GM12878 (cell line): Measurements from ENCODE around the gene AP2S1. TPM values are rescaled to one million over a fixed set of nuclear protein-coding genes. Genes with fewer than 3 reads are reported as not detected.

Source experiments
- CREM ChIP-seq: IDR thresholded peaks from 2 replicates; pipeline ENCODE4 v1.6.1; 2014; ENCODE audit warnings: antibody characterized with exemption, low read depth
- HDGF ChIP-seq: fragments of 450-650 bp; IDR thresholded peaks from 2 replicates; pipeline ENCODE4 v1.6.1; 2016; ENCODE audit warnings: antibody characterized with exemption
- KAT2A ChIP-seq: conservative IDR thresholded peaks from 2 replicates; pipeline ENCODE4 v1.6.1; 2011; ENCODE audit warnings: low read depth, low read length; ENCODE audit not compliant: control insufficient read depth
- NBN ChIP-seq: fragments of 450-650 bp; IDR thresholded peaks from 2 replicates; pipeline ENCODE4 v1.6.1; 2016
- NFXL1 ChIP-seq: fragments of 450-650 bp; IDR thresholded peaks from 2 replicates; pipeline ENCODE4 v1.6.1; 2017; ENCODE audit warnings: antibody characterized with exemption, mild to moderate bottlenecking, borderline replicate concordance
- PAX8 ChIP-seq: fragments of 450-650 bp; IDR thresholded peaks from 2 replicates; pipeline ENCODE4 v1.6.1; 2017; ENCODE audit warnings: mild to moderate bottlenecking, moderate library complexity
- POLR2AphosphoS2 ChIP-seq: IDR thresholded peaks from 2 replicates; pipeline ENCODE4 v1.6.1; 2011; ENCODE audit warnings: low read depth, mild to moderate bottlenecking, low read length, improper control_type of control experiment, moderate library complexity
- RELA ChIP-seq: fragments of 450-650 bp; IDR thresholded peaks from 2 replicates; pipeline ENCODE4 v1.8.0; 2014; ENCODE audit warnings: borderline replicate concordance; ENCODE audit not compliant: partially characterized antibody
- RUNX3 ChIP-seq: IDR thresholded peaks from 2 replicates; pipeline ENCODE4 v1.6.1; 2012; ENCODE audit warnings: low read length, inconsistent platforms
- SIN3A ChIP-seq: IDR thresholded peaks from 2 replicates; pipeline ENCODE4 v1.6.1; 2012; ENCODE audit warnings: low read depth, low read length, improper control_type of control experiment
- SMARCA5 ChIP-seq: fragments of 450-650 bp; IDR thresholded peaks from 2 replicates; pipeline ENCODE4 v1.6.1; 2017; ENCODE audit warnings: mild to moderate bottlenecking
- SMC3 ChIP-seq: IDR thresholded peaks from 2 replicates; pipeline ENCODE4 v1.6.1; 2011; ENCODE audit warnings: low read length, improper control_type of control experiment, borderline replicate concordance
- TCF12 ChIP-seq: IDR thresholded peaks from 2 replicates; pipeline ENCODE4 v1.6.1; 2011; ENCODE audit warnings: low read depth, mild to moderate bottlenecking, low read length
- ZSCAN29 ChIP-seq: fragments of 450-650 bp; IDR thresholded peaks from 2 replicates; pipeline ENCODE4 v1.6.1; 2017; ENCODE audit warnings: mild to moderate bottlenecking, moderate library complexity
- polyA plus RNA-seq, 11 experiments: library from polyadenylated mRNA; depleted of rRNA in 4 of 11; unstranded in 6 of 11; stranded (reverse) in 5 of 11; fragments of >200 nt; fragmentation: Nextera tagmentation in 4 of 11; fragmentation: Illumina TruSeq in 1 of 11; extraction: Ambion mirVana in 4 of 11; extraction: Trizol in 1 of 11; gene quantifications; 1 replicate in 1 of 11; 2 replicates in 10 of 11; pipeline versions ENCODE4 v1.2.1 to v1.2.3, GENCODE V29; 2011 to 2016; ENCODE audit warnings: inconsistent platforms in 2 of 11, missing spikeins in 2 of 11, low read depth in 1 of 11
- total RNA-seq, 4 experiments: library from RNA; depleted of rRNA in 3 of 4; stranded (reverse); fragments of >200 nt in 3 of 4; fragmentation: Illumina TruSeq in 1 of 4; extraction: Trizol in 1 of 4; gene quantifications; 2 replicates each; pipeline versions ENCODE4 v1.2.1 to v1.2.3, GENCODE V29; 2013 to 2021
- TF ChIP-seq, protein P1 (sequence below): fragments of 450-650 bp; IDR thresholded peaks from 2 replicates; pipeline ENCODE4 v1.6.1; 2016; ENCODE audit warnings: mild to moderate bottlenecking
- TF ChIP-seq, protein P2 (sequence below): fragments of 450-650 bp; formaldehyde crosslinking; IDR thresholded peaks from 2 replicates; pipeline ENCODE4 v1.4.0; 2022; ENCODE audit warnings: mild to moderate bottlenecking, moderate library complexity
- TF ChIP-seq, protein P3 (sequence below): fragments of 450-650 bp; IDR thresholded peaks from 2 replicates; pipeline ENCODE4 v1.6.1; 2017; ENCODE audit warnings: mild to moderate bottlenecking, moderate library complexity
- TF ChIP-seq, protein P4 (sequence below): IDR thresholded peaks from 2 replicates; pipeline ENCODE4 v1.6.1; 2011; ENCODE audit warnings: low read depth, mild to moderate bottlenecking, low read length, moderate library complexity, borderline replicate concordance; ENCODE audit errors: extremely low read depth
- TF ChIP-seq, protein P5 (sequence below): fragments of 450-650 bp; IDR thresholded peaks from 2 replicates; pipeline ENCODE4 v1.6.1; 2016; ENCODE audit warnings: mild to moderate bottlenecking

AP2S1 gene
- total and polyA plus RNA-seq, 10 of the 15 experiments (the other 5 are each of a cell fraction or from before 2014, with no cell fraction given), result 10.8 to 239 (median 104) TPM

DNA sequence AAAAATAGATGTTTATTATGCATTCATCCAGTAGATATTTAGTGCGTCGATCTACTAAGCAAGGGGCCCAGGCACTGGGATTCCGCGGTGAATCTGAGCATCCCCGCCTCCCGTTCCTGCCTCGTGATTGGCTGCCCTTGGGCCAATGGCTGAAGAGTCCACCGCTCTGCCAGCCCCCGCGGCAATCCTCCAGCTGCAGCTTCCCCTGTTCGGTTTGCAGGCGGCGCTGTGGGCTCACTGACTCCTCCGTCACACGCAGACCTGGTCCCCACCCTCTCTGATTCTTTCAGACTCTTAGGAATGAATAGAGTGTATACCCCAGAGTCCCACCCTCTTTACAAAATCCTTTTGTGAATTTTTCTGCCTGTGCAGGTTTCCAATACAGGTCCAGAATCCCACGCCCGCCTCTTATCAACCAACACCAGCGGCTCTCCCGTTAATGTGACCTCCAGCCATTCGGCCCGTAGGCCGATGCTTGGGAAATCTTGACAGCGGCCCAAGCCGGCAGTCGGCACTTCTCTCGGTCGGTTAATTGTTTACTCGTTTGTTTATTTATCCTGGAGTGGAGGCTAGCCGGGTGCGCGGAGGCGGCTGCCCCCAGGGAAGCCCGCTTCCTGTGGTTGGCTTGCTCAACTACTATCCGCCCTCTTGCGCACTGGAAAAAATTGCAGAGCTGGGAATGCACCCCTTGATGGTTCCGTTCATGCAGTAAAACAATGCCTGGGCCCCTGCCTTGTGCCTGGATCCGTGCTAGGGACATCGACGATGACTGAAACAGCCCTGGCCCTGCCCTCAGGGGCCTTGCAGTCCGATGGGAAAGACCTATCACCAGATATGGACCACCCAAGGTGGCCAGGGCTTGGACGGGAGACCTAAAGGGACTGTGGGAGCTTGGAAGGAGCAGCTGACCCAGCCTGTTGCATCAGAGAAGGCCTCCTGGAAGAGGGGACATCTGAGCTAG, 5.7 kb upstream of the AP2S1 start (continued):
- TF ChIP-seq SIN3A (no peak; the same call in 1 of the 2 replicates), TCF12 (peak; percentile 54; the same call in 1 of the 2 replicates), KAT2A (no peak), RUNX3 (no peak; the same call in 1 of the 2 replicates), SMARCA5 (0 out of 2 replicates have a peak, but pooled peaks have one; percentile 47), RELA (no peak), POLR2AphosphoS2 (no peak), NBN (0 out of 2 replicates have a peak, but pooled peaks have one; percentile 36), PAX8 (no peak), HDGF (no peak), SMC3 (peak; percentile 74; the same call in 1 of the 2 replicates), ZSCAN29 (no peak), CREM (peak; percentile 53; the same call in 1 of the 2 replicates), NFXL1 (no peak)
- TF ChIP-seq, protein P1, sequence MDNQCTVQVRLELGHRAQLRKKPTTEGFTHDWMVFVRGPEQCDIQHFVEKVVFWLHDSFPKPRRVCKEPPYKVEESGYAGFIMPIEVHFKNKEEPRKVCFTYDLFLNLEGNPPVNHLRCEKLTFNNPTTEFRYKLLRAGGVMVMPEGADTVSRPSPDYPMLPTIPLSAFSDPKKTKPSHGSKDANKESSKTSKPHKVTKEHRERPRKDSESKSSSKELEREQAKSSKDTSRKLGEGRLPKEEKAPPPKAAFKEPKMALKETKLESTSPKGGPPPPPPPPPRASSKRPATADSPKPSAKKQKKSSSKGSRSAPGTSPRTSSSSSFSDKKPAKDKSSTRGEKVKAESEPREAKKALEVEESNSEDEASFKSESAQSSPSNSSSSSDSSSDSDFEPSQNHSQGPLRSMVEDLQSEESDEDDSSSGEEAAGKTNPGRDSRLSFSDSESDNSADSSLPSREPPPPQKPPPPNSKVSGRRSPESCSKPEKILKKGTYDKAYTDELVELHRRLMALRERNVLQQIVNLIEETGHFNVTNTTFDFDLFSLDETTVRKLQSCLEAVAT, result 0 out of 2 replicates have a peak, but pooled peaks have one; percentile 15
- TF ChIP-seq, protein P2, sequence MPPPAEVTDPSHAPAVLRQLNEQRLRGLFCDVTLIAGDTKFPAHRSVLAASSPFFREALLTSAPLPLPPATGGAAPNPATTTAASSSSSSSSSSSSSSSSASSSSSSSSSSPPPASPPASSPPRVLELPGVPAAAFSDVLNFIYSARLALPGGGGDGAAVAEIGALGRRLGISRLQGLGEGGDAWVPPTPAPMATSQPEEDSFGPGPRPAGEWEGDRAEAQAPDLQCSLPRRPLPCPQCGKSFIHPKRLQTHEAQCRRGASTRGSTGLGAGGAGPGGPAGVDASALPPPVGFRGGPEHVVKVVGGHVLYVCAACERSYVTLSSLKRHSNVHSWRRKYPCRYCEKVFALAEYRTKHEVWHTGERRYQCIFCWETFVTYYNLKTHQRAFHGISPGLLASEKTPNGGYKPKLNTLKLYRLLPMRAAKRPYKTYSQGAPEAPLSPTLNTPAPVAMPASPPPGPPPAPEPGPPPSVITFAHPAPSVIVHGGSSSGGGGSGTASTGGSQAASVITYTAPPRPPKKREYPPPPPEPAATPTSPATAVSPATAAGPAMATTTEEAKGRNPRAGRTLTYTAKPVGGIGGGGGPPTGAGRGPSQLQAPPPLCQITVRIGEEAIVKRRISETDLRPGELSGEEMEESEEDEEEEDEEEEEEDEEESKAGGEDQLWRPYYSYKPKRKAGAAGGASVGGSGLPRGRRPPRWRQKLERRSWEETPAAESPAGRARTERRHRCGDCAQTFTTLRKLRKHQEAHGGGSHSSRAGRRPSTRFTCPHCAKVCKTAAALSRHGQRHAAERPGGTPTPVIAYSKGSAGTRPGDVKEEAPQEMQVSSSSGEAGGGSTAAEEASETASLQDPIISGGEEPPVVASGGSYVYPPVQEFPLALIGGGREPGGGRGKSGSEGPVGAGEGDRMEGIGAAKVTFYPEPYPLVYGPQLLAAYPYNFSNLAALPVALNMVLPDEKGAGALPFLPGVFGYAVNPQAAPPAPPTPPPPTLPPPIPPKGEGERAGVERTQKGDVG (CRISPR knock-in tag), result no peak
- TF ChIP-seq, protein P3, sequence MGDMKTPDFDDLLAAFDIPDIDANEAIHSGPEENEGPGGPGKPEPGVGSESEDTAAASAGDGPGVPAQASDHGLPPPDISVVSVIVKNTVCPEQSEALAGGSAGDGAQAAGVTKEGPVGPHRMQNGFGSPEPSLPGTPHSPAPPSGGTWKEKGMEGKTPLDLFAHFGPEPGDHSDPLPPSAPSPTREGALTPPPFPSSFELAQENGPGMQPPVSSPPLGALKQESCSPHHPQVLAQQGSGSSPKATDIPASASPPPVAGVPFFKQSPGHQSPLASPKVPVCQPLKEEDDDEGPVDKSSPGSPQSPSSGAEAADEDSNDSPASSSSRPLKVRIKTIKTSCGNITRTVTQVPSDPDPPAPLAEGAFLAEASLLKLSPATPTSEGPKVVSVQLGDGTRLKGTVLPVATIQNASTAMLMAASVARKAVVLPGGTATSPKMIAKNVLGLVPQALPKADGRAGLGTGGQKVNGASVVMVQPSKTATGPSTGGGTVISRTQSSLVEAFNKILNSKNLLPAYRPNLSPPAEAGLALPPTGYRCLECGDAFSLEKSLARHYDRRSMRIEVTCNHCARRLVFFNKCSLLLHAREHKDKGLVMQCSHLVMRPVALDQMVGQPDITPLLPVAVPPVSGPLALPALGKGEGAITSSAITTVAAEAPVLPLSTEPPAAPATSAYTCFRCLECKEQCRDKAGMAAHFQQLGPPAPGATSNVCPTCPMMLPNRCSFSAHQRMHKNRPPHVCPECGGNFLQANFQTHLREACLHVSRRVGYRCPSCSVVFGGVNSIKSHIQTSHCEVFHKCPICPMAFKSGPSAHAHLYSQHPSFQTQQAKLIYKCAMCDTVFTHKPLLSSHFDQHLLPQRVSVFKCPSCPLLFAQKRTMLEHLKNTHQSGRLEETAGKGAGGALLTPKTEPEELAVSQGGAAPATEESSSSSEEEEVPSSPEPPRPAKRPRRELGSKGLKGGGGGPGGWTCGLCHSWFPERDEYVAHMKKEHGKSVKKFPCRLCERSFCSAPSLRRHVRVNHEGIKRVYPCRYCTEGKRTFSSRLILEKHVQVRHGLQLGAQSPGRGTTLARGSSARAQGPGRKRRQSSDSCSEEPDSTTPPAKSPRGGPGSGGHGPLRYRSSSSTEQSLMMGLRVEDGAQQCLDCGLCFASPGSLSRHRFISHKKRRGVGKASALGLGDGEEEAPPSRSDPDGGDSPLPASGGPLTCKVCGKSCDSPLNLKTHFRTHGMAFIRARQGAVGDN, result no peak
- TF ChIP-seq, protein P4, sequence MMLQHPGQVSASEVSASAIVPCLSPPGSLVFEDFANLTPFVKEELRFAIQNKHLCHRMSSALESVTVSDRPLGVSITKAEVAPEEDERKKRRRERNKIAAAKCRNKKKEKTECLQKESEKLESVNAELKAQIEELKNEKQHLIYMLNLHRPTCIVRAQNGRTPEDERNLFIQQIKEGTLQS, result no peak
- TF ChIP-seq, protein P5, sequence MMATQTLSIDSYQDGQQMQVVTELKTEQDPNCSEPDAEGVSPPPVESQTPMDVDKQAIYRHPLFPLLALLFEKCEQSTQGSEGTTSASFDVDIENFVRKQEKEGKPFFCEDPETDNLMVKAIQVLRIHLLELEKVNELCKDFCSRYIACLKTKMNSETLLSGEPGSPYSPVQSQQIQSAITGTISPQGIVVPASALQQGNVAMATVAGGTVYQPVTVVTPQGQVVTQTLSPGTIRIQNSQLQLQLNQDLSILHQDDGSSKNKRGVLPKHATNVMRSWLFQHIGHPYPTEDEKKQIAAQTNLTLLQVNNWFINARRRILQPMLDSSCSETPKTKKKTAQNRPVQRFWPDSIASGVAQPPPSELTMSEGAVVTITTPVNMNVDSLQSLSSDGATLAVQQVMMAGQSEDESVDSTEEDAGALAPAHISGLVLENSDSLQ, result peak; percentile 53; the same call in 1 of the 2 replicates
